Cerebellar nuclear complex (tissue), 1 donor: Measurements from ENCODE around the gene TNNT1.
"Not testable (repeated sequence)": the region's sequence is repeated elsewhere in the genome, so short reads cannot be mapped to it uniquely, and the experiment has no call there.

ENCODE experiments used
- DNase-seq, 2 experiments: peaks; one replicate each; lab custom pipeline; 2025; lab: John Stamatoyannopoulos, UW

TNNT1 gene

DNA sequence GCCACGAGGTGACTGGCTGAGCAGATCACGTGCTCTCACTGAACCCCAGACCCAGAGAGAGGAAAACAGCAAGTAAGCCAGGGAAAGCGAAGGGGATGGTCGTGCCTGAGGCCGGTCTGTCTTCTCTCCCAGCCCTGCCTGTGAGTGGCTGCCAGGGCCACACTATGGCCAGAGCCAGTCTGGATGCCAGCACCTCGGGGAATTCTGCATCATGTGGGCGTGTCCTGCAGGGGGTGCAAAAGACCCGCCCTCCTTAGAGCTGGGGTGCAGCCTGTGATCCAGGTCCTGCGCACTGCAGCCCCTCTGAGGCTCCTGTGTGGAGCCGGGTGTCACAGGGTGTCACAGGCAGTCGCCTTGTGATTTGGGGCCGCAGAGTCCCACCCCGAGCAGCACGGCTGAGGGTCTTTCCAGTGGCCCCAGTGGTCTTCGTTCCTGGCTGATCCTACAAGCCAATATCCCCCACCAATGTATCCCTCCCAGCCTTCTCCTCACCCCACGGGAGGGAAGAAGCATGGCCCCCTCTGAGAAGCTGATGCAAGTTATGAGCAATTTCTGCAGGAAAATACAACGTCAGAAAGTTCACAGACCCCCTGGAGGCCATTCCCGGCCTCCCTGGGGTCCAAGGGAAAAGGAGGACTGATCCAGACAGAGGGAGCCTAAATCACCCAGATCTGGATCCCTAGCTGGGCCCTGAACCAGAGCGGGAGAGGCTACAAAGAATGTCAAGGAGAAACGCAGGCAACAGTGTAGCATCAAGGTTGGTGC is 39.3 kb downstream of the TNNT1 start:
- DNase-seq, result no peak

DNA sequence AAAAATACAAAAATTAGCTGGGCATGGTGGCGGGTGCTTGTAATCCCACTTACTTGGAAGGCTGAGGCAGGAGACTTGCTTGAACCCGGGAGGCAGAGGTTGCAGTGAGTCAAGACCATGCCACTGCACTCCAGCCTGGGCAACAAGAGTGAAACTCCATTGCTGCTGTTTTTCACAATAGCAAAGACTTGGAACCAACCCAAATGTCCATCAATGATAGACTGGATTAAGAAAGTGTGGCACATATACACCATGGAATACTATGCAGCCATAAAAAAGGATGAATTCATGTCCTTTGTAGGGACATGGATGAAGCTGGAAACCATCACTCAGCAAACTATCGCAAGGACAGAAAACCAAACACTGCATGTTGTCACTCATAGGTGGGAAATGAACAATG is 41.8 kb downstream of the TNNT1 start:
- DNase-seq, result not testable (repeated sequence)

DNA sequence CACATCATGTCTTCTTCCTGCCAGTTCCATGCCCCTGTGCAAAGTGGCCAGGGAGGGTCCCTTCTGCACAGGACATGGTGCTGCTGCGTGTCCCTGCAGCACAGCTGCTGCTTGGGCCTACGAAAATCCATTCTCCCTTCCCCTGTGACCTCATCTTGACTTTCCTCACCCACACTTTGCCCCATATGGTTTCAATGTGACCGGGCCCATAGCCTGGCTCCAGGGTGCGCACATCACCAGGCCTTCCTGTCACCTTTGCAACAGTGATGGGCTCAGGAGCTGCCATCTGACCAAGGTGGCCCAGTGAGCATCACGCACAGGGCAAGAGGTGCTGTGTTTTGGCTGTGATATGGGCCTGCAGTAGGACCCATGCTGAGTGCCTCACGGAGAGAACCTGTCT is 42.4 kb downstream of the TNNT1 start:
- no peak for DNase-seq

DNA sequence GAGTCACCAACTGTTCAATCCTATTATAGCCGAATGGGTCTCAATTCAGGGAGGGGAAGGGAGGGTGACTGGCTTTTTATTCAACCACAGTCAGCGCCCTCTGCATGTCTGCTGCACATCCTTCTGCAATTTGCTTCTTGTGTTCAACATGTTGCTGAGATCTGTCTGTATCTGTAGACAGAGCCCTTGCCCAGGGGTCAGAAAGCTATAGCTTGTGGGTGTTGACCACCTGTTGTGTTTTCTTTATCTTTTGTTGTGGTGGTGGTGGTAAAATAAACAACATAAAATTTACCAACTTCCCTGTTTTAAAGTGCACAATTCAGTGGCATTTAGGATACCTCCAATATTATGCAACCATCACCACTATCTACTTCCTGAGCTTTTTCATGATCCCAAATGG is 43.8 kb downstream of the TNNT1 start:
- no peak for DNase-seq

DNA sequence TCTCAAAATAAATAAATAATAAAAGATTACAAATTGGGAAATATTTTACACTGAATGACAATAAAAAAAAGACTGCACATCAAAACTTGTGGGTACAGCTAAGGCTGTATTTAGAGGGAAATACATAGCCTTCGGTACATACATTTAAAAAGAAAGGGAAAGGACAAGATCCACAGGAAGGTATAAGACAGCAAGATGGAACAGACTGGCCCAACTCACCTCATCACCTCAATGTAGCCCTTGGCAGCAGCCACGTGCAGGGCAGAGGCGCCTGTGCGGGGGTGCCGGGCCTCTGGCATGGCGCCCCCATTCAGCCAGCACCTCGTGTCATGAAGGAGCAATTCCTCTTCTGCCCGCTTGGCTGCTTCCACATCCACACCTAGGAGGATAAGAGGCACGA is 45.8 kb downstream of the TNNT1 start:
- no peak for DNase-seq

DNA sequence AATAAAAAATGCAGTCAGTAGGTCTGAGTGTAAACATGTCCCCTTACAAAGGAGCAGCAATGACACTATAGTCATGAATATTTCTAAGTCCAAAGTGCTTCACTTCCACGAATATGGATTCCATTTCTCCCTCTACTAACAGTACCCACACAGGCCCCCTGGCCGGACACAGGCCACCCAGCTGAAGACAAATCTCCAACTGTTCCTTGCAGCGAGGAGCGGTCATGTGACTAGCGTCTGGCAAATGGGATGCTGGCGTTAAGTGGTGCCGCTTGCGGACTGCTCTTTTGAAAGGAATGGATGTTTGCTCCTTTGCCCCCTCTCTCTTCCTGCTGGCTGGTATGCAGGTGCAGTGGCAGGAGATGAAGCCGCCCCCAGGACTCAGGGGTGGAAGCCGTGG is 47.7 kb downstream of the TNNT1 start:
- no peak for DNase-seq

DNA sequence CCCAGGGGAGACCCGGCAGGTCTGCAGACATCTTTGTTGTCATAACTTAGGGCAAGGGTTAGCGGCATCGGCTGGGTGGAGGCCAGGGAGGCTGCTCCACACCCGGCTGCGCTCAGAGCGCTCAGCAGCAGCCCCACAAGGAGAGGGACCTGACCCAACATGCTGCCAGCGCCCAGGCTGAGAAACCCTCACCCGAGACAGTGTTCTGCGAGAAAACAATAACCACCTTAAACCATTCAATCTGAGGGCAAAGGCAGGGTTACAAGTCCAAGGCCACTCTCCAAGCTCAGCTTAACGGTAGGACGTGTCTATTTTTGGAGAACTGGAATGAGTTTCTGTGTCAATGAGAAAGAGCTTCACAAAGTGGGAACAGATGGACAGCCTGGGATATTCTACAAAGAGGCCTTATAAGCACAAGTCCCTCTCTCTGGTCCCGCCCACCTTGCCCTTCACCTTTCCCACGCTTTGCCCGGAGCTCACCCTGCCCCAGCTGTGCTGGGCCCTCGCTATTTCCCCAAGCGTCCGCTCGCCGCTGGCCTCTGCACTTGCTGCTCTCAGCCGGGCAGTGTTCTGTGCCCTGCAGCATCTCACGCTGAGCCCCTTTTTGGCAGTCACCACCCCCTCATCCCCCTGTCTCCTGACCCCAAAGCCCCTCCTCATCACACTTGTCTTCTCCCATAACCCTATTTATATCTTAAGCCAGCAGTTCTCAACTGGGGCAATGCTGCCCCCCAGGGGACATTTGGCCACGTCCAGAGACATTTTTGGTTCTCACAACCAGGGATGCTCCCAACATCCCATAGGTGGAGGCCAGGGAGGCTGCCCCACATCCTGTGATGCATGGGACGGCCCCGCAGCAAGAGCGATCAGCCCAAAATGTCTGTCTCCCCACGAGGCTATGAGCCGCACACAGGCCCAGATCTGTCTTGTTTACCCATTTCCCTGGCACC is 49.2 kb downstream of the TNNT1 start:
- DNase-seq, result no peak

DNA sequence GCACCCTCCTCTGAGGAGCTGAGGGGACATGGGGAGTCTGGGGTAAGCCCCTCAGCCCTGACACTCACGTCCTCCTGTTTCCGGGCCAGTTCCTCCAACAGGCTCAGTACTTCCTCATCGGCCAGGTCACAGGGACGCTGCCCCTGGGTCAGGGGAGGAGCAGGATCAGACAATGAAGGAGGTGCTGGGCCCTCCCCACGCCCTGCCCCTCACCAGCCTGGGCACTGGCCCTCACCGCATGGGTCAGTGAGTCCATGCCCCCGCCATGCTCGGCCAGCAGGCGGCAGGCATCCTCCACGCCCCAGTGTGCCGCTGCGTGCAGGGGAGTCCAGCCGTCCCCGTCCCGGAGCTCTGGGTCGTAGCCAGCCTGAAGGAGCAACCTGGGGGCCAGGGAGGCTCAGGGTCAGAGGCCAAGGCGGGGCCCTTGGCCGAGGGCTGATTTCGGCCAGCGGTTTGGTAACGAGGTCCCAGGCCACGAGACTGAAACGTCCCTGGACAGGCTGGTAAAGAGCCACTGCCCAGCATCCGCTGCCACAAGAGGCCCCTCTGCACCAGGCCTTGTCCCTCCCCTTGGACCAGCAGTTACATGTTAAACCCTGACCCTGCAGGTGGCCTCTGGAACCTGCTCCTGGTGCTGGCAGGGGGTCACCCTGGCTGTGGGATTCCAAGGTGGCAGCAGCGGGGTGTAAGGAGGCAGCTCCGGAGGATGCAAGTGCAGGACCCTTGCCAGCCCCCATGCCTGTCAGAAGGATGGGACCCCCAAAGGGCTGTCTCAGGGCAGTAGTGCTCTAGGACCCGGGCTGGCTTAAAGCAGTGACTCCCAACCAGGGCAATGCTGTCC is 50.1 kb downstream of the TNNT1 start:
- no peak for DNase-seq

DNA sequence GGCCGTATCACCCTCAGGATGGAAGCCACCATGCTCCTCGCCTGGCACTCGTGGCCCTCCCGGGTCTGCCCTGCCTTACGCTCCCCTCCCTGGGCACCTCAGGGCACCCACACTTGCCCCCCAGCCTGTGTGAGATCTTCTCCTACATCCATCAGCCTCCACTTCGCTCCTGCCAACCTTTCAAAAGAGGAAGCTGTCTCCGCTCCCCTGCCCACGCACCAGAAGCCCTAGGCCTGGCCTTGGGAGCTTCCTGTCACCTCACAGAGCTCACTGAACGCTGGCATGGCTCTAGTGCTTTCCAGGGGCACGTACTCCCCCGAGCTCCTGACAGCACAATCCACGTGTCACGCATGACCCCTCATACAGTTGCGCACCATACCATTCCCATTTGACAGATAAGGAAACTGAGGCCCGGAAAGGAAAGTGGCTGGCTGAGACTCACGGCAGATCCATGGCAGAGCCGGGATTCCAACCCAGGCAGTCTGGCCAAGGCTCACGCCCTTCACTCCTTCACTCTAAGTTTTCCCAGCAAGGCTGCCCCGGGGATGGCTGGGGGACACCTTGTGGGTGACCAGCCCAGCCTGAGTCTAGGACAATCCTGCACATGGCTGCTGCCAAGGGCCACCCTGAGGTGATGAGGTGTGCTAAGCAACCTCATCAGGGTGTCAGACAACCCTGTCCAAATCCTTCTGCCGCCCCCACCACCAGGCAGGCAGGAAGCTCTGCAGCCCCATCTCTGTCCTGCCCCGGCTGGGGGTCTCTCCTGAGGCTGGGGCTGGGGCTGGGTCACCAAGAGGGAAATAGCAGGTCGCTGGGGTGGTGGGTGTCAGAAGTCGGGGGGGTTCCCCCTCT is 50.9 kb downstream of the TNNT1 start:
- DNase-seq, result no peak

DNA sequence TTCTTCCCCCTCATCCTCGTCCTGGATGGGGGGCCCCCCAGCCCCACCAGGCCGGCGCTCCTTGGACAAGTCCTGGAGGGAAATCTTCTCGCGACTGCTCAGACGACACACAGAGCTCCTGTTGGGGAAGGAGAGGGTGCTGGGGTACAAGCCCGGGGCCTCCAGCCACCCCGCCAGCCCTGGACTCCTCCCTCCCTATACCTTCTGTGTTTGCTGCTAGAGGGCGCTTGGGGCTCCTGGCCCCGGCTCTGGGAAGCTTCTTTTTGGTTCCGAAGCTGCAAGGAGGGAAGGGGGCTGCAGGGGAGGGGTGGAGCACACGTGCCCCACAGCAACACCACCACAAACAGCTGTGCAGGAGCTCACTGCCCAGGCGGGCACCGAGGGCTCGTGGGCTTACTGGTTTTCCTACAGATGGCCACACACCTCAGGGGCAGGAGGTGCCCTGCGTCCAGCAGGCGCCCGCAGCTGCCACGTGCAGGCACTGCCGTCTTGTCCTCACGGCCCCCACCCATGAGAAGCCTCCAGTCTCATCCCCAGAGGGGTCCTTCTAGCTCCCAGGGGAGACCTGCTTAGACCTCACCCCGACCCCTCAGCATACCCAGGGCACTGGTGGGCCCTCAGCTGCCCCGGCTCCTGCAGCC is 52.8 kb downstream of the TNNT1 start:
- no peak for DNase-seq

DNA sequence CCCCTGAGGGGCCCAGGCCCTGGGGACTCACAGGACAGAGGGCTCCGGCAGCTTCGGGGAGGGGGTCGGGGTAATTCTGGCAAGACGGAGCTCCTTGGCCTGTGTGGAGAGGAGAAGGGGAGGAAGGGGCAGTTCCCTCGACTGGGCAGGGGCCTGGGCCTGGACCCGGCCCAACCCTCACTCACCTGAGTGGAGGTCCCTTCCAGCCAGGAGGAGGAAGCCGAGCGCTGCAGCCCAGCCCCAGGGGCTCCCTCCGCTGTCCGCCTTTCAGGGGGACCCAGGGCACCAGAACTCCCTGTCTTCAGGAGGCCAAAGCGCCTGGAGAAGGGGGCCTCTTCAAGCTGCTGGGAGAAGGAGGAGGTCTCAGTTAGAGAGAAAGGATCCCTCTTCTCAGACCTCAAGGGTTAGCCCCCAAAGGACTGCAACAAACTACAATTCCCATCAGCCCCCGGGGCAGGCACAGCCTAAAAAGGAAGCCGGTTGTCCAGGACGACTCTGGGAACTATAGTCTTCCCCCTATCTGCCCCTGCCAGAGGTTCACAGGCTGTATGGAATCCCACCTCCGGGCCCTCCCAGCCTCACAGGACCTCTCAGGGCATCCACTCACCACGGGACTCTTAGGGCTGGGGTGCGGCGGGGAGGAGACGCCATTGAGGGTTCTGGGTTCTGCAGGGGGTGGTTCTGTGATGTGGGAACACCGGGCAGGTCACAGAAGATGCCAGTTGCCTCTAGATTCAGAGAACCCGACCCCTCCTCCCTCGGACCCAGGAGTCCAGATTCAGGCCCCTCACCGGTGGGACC is 53.5 kb downstream of the TNNT1 start:
- no peak for DNase-seq

DNA sequence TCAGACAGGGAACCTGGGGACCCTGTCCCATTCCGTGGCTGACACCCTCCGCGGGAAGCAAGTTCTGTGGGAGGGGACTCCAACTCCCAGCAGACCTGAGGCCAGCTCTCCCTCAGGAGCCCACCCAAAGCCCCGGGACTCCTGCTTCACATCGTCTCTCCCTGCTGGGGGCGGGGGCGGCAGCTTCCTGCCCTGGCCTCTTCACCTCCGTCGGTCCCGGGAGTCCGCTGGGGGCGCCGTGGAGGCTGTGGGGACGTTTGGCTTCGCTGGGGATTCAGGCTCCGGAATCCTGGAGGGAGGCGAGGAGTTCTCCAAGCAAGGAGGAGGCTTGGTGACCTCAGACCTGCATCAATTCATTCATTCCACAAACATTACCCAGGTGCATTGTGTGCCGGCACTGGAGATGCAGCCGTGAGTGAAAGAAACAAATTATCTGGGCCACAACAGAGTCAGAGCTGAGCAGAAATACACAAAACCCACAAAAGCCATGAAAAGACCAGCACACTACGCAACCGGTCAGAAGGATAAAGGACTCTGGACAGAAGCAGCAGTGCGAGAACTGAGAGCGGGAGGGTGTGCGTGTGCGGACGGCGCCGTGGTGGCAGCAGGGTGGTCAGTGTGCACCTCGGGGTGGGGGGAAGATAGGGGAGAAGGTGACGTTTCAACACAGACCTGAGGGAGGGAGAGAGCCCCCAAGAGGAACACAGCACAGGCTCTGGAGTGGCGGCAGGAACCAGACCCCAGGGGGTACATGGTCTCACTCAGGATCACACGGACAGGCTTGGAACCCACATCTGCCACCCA is 54.3 kb downstream of the TNNT1 start:
- DNase-seq, result no peak

DNA sequence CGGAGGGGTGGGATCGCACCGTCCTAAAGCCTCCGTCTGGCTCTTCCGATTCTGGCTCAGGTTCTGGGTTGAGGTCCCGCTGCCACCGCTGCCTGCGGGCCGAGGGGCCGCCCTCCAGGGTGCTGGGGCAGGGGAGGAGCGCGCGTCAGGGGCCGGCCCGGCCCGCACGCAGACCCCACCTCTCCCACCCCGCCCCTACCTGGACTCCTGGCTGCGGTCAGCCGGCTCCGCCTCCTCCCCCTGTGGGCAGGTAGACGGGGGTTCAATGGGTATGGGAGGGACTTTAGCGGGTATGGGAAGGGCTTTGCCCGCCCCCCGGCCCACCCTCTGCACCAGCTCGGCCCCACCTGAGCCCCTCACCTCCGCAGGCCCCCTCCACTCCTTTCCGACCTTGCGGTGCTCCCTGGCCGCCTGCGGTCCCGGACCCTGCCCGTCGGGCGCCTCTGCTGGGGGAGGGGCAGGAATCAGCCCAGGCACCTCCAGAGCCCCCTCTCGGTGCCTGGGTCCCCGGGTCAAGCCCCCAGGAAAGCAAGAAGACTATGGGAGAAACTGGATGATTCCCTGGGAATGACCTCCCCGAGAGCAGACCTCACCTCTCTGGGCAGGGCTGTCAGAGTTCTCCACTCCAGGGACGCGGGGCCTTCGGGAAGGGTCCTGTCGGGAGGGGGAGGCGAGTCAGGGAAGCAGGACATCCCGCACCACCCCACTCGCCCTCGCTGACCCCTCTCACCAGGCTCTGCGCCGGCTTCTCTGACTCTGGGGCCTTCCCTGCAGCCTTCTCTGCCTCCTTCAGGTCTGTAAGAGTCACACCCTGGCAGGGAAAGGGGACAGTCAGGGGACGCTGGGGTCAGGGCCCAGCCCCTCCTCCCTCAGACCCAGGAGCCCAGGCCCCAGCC is 56.3 kb downstream of the TNNT1 start:
- DNase-seq, result no peak

DNA sequence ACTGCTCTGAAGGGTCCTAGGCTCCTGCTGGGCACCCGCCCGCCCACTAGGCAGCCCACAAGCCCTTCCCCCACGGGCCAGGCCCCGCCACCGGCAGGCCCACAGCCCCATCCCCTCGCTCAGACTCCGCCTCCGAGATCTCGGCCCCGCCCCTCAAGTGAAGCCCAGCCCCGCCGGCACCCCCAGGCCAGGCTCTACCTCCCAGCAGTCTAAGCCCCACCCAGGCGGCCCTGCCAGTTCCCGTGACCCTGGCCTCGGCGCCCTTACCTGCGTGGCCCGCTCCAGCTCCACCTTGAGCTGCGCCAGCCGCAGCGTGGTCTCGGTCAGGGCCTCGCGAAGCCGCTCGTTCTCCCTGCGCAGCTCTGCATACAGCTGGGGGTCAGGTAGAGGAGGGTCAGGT is 57.1 kb downstream of the TNNT1 start:
- DNase-seq, result no peak

DNA sequence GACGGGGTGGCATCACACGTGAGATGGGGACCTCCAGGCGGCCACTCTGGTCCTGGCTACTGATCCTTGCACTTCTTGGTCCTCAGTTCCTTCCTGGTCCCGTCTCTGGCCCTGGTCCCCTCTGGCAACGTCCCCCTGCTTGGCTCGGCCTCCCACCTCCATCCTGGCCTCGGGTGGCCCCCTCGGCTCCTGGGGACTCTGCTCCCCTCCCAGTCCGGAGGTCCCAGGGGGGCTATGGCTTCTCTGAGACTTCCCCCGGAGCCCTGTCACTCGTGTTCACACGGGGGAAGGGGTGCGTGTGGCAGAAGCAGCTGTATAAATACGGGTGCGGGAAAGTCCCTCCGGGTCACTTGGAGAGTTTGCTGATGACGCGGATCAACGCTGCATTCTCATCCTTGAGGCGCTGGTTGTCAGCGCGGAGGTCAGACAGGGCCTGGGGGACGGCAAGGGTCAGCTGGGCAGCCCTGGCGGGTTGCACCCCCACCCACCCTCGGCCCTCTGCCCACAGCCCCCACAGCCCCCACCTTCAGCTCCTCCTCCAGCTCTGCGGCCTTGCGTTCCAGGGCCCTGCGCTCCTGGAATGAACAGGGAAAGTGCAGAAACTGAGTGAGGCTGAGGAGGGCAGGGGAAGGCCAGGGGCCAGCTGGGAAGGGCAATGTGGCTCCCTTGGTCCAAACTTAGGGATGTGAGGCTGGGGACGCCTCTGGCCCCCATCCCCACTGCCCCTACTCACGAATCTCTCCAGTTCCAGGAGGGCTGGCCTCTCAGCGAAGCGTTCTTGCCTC is 57.7 kb downstream of the TNNT1 start:
- DNase-seq, result no peak

DNA sequence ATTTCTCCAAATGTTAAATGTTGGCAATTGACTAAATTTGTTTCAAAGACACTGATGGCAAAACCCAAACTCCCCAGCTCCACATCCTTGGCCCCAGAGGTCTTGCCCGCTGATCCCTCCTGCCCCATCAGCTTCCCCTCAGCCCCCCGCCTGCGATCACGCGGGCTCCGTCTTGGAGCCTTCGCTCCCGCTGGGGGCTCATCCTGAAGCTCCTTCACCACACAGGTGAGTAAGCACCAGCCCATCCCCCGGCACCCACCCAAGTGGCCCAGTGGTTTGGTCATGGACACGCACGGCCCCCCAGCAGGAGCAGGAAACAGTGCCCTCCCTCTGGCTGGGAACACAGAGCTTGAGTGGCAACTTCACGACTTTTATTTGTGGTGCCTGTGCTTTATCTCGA is 58.4 kb downstream of the TNNT1 start:
- no peak for DNase-seq

DNA sequence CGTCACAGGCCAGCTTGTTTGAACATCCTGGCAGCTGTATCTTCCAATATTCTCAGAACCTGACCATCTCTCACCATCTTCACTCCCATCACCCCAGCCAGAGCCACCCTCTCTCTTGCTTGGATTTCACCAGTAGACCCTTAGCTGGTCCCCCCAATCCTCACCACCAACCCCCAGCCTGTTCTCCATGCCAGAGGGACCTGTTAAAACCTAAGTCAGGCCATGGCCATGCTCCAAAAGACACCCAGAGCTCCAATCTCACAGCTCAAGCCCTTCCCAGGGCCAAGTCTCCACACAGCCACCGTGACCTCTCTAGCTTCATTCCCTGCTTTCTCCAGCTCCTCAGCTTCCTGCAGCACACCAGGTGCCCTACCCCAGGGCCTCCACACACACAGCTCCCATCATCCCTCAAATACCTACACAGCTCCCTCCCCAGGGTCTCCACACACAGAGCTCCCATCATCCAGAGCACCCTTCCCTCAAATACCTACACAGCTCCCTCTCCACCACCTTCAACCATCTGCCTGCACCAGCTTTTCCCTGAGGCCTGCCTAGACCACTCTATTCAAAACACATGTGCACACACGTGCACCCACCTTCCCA is 59.6 kb downstream of the TNNT1 start:
- DNase-seq, result no peak
